GM12878 (cell line): Measurements from ENCODE around the gene FAN1.

Experiments
- BCLAF1 ChIP-seq: fragments of 450-650 bp; IDR thresholded peaks from 2 replicates; pipeline ENCODE4 v1.6.1; 2017; ENCODE audit warnings: antibody characterized with exemption, mild to moderate bottlenecking, moderate library complexity
- BHLHE40 ChIP-seq, 2 experiments: fragments of 450-650 bp in 1 of 2; IDR thresholded peaks; 2 replicates each; pipeline ENCODE4 v1.6.1; 2011 to 2017; ENCODE audit warnings: low read depth in 2 of 2, borderline replicate concordance in 1 of 2, improper control_type of control experiment in 1 of 2, low read length in 1 of 2, mild to moderate bottlenecking in 1 of 2
- CTCF ChIP-seq, 3 experiments: IDR thresholded peaks in 2 of 3; conservative IDR thresholded peaks in 1 of 3; 2 replicates each; pipeline ENCODE4 v1.5.1; 2011; ENCODE audit warnings: low read depth in 3 of 3, low read length in 3 of 3, mild to moderate bottlenecking in 3 of 3, control low read depth in 2 of 3, moderate library complexity in 2 of 3, inconsistent platforms in 1 of 3, mixed read lengths in 1 of 3; ENCODE audit not compliant: control insufficient read depth in 2 of 3, insufficient read depth in 1 of 3; ENCODE audit errors: extremely low read depth in 1 of 3
- E2F8 ChIP-seq: fragments of 450-650 bp; IDR thresholded peaks from 2 replicates; pipeline ENCODE4 v1.6.1; 2018; ENCODE audit warnings: mild to moderate bottlenecking, low read depth, moderate library complexity; ENCODE audit not compliant: partially characterized antibody
- ELK1 ChIP-seq: IDR thresholded peaks from 2 replicates; pipeline ENCODE4 v1.6.1; 2012; ENCODE audit warnings: low read depth, low read length, improper control_type of control experiment
- JUND ChIP-seq: IDR thresholded peaks from 2 replicates; pipeline ENCODE4 v1.6.1; 2012; ENCODE audit warnings: low read depth, mild to moderate bottlenecking, low read length, improper control_type of control experiment, moderate library complexity
- NFIC ChIP-seq: IDR thresholded peaks from 2 replicates; pipeline ENCODE4 v1.6.1; 2012; ENCODE audit warnings: low read depth, mild to moderate bottlenecking, inconsistent platforms, low read length, moderate library complexity
- NRF1 ChIP-seq: conservative IDR thresholded peaks from 2 replicates; pipeline ENCODE4 v1.6.1; 2011; ENCODE audit warnings: mild to moderate bottlenecking, low read depth, low read length, improper control_type of control experiment
- POLR2A ChIP-seq: IDR thresholded peaks from 2 replicates; pipeline ENCODE4 v1.6.1; 2011; ENCODE audit warnings: low read depth, mild to moderate bottlenecking, low read length
- SUZ12 ChIP-seq: fragments of 200-600 bp; sonication (generic); IDR thresholded peaks from one replicate; pipeline ENCODE4 v1.6.1; 2018; ENCODE audit warnings: antibody characterized with exemption, mild to moderate bottlenecking; ENCODE audit not compliant: unreplicated experiment
- TCF3 ChIP-seq: IDR thresholded peaks from 2 replicates; pipeline ENCODE4 v1.6.1; 2012; ENCODE audit warnings: low read depth, mild to moderate bottlenecking, low read length, borderline replicate concordance; ENCODE audit not compliant: insufficient read depth
- ZNF384 ChIP-seq: IDR thresholded peaks from 2 replicates; pipeline ENCODE4 v1.6.1; 2012; ENCODE audit warnings: low read depth, mild to moderate bottlenecking, low read length, improper control_type of control experiment, borderline replicate concordance

- TF ChIP-seq POLR2A (no peak), E2F8 (no peak), ZNF384 (no peak), SUZ12 (no peak), BHLHE40 (IDR thresholded peaks at IDR 0.05; ENCODE audit: borderline replicate concordance in 1 of 2, low read depth in 2 of 2, low read length in 1 of 2) (no peak), CTCF (IDR thresholded peaks at IDR 0.05 in 2 of 3, conservative IDR thresholded peaks at IDR 0.05 in 1 of 3; ENCODE audit: control insufficient read depth in 2 of 3, extremely low read depth in 1 of 3, insufficient read depth in 1 of 3, low read depth in 3 of 3, low read length in 3 of 3) (no peak), TCF3 (no peak), BCLAF1 (no peak), ELK1 (no peak), NFIC (no peak), JUND (no peak), NRF1 (no peak)
Measured at GRCh38 chr15:30929982-30930381, 26.3 kb downstream of the FAN1 start.
